Neural progenitor cell (in vitro differentiated cells): ENCODE data around the gene RPL10. TPM values are rescaled to one million over a fixed set of nuclear protein-coding genes. Genes with fewer than 3 reads are reported as not detected.

Experiments
- DNase-seq: peaks from one replicate; pipeline ENCODE4 v3.0.0-alpha.2; 2016; ENCODE audit warnings: low spot score
- H2AFZ ChIP-seq: fragments of 200-600 bp; sonication (generic); replicated peaks from 2 replicates; pipeline ENCODE4 v1.6.1; 2016; ENCODE audit warnings: antibody characterized with exemption
- H3F3A ChIP-seq: fragments of 200-600 bp; sonication (generic); 2 replicates; pipeline ENCODE4 v1.6.1; 2016; ENCODE audit warnings: antibody characterized with exemption, low read depth
- H3K27ac ChIP-seq: fragments of 200-600 bp; sonication (generic); 2 replicates; pipeline ENCODE4 v1.5.1; 2016; ENCODE audit warnings: mild to moderate bottlenecking
- H3K27me3 ChIP-seq: fragments of 200-600 bp; sonication (generic); 2 replicates; pipeline ENCODE4 v1.6.1; 2016; ENCODE audit warnings: mild to moderate bottlenecking, moderate library complexity
- H3K36me3 ChIP-seq: fragments of 200-600 bp; sonication (generic); 2 replicates; pipeline ENCODE4 v1.5.1; 2016
- H3K4me1 ChIP-seq: fragments of 200-600 bp; sonication (generic); 2 replicates; pipeline ENCODE4 v1.6.1; 2016; ENCODE audit warnings: mixed run types
- H3K4me2 ChIP-seq: fragments of 200-600 bp; sonication (generic); 2 replicates; pipeline ENCODE4 v1.6.1; 2016
- H3K4me3 ChIP-seq: fragments of 200-600 bp; sonication (generic); 2 replicates; pipeline ENCODE4 v1.5.1; 2016
- H3K79me2 ChIP-seq: fragments of 200-600 bp; sonication (generic); 2 replicates; pipeline ENCODE4 v1.6.1; 2016; ENCODE audit warnings: low read depth
- H3K9ac ChIP-seq: fragments of 200-600 bp; sonication (generic); 2 replicates; pipeline ENCODE4 v1.6.1; 2016
- H3K9me3 ChIP-seq: fragments of 200-600 bp; sonication (generic); 2 replicates; pipeline ENCODE4 v1.5.1; 2016; ENCODE audit warnings: low read depth
- H4K20me1 ChIP-seq: fragments of 200-600 bp; sonication (generic); 2 replicates; pipeline ENCODE4 v1.6.1; 2016; ENCODE audit warnings: low read depth
- H3K27ac Mint-ChIP-seq: 3 replicates; pipeline ENCODE4 v1.8.0; 2021; ENCODE audit warnings: mixed read lengths
- H3K27me3 Mint-ChIP-seq: 2 replicates; pipeline ENCODE4 v1.8.0; 2022; ENCODE audit warnings: low read depth, mild to moderate bottlenecking, inconsistent platforms, moderate library complexity, mixed read lengths; ENCODE audit not compliant: insufficient read depth
- H3K36me3 Mint-ChIP-seq: 3 replicates; pipeline ENCODE4 v1.8.0; 2021; ENCODE audit warnings: mixed read lengths
- H3K4me1 Mint-ChIP-seq: 3 replicates; pipeline ENCODE4 v1.8.0; 2021; ENCODE audit warnings: mixed read lengths
- H3K4me3 Mint-ChIP-seq: 3 replicates; pipeline ENCODE4 v1.8.0; 2021; ENCODE audit warnings: mild to moderate bottlenecking, moderate library complexity, mixed read lengths
- H3K9me3 Mint-ChIP-seq: 3 replicates; pipeline ENCODE4 v1.8.0; 2020; ENCODE audit warnings: mixed read lengths
- EZH2 ChIP-seq: fragments of 200-600 bp; sonication (generic); IDR thresholded peaks from 2 replicates; pipeline ENCODE4 v1.6.1; 2017; ENCODE audit warnings: antibody characterized with exemption, mild to moderate bottlenecking, moderate library complexity
- EZH2phosphoT487 ChIP-seq: fragments of 200-600 bp; sonication (generic); IDR thresholded peaks from 2 replicates; pipeline ENCODE4 v1.6.1; 2017; ENCODE audit warnings: antibody characterized with exemption
- total RNA-seq: library from RNA; depleted of rRNA; stranded (reverse); fragments of >200 nt; gene quantifications from 2 replicates; pipeline ENCODE4 v1.2.3, GENCODE V29; 2015; ENCODE audit warnings: low replicate concordance
- TF ChIP-seq, protein P1 (sequence below): fragments of 200-600 bp; sonication (generic); IDR thresholded peaks from 2 replicates; pipeline ENCODE4 v1.5.1; 2017; ENCODE audit warnings: antibody characterized with exemption, mild to moderate bottlenecking

The RPL10 gene
- total RNA-seq, 1 donor from 2014 or later, result 4,507 TPM

DNA sequence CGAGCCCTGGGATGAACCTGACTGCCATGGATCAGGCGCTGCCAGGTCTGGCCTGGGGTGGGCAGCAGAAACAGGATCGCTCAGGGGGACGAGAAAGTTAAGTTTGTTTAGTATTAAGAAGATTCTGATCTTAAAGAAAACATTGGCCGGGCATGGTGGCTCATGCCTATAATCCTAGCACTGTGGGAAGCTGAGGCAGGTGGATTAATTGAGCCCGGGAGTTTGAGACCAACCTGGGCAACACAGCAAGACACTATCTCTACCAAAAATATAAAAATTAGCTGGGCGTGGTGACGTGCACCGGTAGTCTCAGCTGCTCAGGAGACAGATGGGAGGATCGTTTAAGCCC, 23.0 kb upstream of the RPL10 start:
- H3K9me3 Mint-ChIP-seq, result peaks cover 13% of the 10 kb centered on the region
- no peak for DNase-seq
- no peaks in the 10 kb centered on the region for H3K36me3 Mint-ChIP-seq
- TF ChIP-seq, protein P1, sequence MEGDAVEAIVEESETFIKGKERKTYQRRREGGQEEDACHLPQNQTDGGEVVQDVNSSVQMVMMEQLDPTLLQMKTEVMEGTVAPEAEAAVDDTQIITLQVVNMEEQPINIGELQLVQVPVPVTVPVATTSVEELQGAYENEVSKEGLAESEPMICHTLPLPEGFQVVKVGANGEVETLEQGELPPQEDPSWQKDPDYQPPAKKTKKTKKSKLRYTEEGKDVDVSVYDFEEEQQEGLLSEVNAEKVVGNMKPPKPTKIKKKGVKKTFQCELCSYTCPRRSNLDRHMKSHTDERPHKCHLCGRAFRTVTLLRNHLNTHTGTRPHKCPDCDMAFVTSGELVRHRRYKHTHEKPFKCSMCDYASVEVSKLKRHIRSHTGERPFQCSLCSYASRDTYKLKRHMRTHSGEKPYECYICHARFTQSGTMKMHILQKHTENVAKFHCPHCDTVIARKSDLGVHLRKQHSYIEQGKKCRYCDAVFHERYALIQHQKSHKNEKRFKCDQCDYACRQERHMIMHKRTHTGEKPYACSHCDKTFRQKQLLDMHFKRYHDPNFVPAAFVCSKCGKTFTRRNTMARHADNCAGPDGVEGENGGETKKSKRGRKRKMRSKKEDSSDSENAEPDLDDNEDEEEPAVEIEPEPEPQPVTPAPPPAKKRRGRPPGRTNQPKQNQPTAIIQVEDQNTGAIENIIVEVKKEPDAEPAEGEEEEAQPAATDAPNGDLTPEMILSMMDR, result no peak
- TF ChIP-seq EZH2, result no peak
- no peak for TF ChIP-seq EZH2phosphoT487
- H3K4me3 Mint-ChIP-seq, result peak overlapping the region; percentile 69
- Histone ChIP-seq H3K79me2 (peaks cover 19% of the 10 kb centered on the region), H3K27ac (no peak overlapping the region), H3K4me1 (no peaks in the 10 kb centered on the region), H3F3A (peaks cover 20% of the 10 kb centered on the region), H3K4me3 (no peak overlapping the region), H3K27me3 (peaks cover 16% of the 10 kb centered on the region), H4K20me1 (peaks cover 4% of the 10 kb centered on the region), H3K9me3 (no peaks in the 10 kb centered on the region), H3K9ac (no peak overlapping the region), H3K4me2 (peak overlapping the region; percentile 61), H3K36me3 (no peaks in the 10 kb centered on the region), H2AFZ (no peak overlapping the region)
- no peak overlapping the region for H3K27ac Mint-ChIP-seq
- peaks cover 6% of the 10 kb centered on the region for H3K27me3 Mint-ChIP-seq
- peaks cover 8% of the 10 kb centered on the region for H3K4me1 Mint-ChIP-seq

DNA sequence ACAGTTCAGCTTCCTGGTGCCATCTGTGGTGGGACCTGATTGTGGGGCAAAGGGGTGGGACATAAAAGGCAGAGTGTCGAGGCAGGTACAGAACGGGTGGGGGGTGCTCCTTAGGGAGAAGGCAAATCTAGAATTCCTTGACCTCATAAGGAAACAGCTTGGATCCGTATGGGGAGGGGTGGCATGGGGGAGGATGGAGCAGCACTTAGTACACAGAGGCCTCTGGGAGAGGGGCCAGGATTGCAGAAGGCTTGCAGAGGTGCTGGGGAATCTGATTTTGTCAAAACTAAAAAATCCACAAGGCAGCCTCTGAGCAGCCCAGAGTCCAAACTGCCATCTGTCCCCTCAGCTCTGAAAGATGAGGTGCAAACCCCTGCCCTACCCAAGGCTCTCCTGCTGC, 21.4 kb upstream of the RPL10 start:
- Mint-ChIP-seq H3K9me3 (peaks cover 17% of the 10 kb centered on the region), H3K4me1 (peaks cover 19% of the 10 kb centered on the region), H3K27me3 (peaks cover 4% of the 10 kb centered on the region), H3K27ac (no peak overlapping the region), H3K4me3 (no peak overlapping the region), H3K36me3 (no peaks in the 10 kb centered on the region)
- H3F3A ChIP-seq, result peaks cover 26% of the 10 kb centered on the region
- H3K27me3 ChIP-seq, result peaks cover 16% of the 10 kb centered on the region
- no peak for TF ChIP-seq EZH2
- no peak overlapping the region for H2AFZ ChIP-seq
- no peak overlapping the region for H3K4me3 ChIP-seq
- H4K20me1 ChIP-seq, result peaks cover 16% of the 10 kb centered on the region
- H3K27ac ChIP-seq, result no peak overlapping the region
- H3K79me2 ChIP-seq, result peaks cover 18% of the 10 kb centered on the region
- H3K9ac ChIP-seq, result no peak overlapping the region
- H3K9me3 ChIP-seq, result no peaks in the 10 kb centered on the region
- DNase-seq, result no peak
- H3K4me2 ChIP-seq, result no peak overlapping the region
- peaks cover 3% of the 10 kb centered on the region for H3K4me1 ChIP-seq
- no peaks in the 10 kb centered on the region for H3K36me3 ChIP-seq

DNA sequence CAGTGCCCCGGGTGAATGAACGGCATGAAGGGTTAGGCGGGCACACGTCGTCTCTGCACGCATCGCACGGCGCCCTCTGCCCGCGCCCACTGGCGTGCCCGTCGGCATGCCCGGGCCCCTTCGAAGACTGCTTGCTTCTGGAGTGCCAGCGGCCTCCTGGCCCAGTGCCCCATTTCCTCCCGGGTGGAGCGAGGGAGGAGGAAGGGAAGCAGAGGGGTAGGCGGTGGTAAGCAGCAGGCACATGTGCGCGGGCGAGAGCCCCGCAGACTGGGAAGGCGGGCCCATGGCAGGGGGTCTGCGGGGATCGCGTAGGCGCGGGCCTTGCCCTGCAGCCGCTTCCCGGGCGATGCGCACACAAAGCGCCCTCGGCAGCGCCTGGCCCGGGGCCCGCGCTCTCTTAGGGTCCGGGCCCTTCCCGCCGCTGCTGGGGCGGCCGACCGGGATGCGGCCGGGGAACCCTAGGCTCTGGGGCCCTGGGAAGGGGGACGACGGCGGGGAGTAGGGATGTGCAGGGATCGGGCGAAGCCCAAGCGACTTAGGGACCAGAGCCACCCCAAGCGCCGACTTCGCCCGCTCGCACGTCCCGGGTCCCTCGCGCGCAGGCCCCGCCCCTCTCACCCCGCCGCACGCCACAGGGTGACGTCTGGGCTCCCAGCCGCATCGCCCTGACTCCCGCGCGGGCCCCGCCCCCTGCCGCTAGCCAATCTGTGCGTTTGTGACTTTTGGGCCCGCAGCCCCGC, 19.9 kb upstream of the RPL10 start:
- Histone ChIP-seq H3K4me2 (peak overlapping the region; percentile 80), H3K9ac (peak overlapping the region; percentile 71), H3K9me3 (no peaks in the 10 kb centered on the region), H4K20me1 (peaks cover 16% of the 10 kb centered on the region), H3K79me2 (peaks cover 18% of the 10 kb centered on the region), H3K4me3 (peak overlapping the region; percentile 50), H3K36me3 (no peaks in the 10 kb centered on the region), H2AFZ (no peak overlapping the region), H3F3A (peaks cover 26% of the 10 kb centered on the region), H3K27me3 (peaks cover 11% of the 10 kb centered on the region), H3K4me1 (peaks cover 4% of the 10 kb centered on the region), H3K27ac (peak overlapping the region; percentile 97)
- Mint-ChIP-seq H3K27ac (no peak overlapping the region), H3K4me1 (peaks cover 17% of the 10 kb centered on the region), H3K9me3 (peaks cover 14% of the 10 kb centered on the region), H3K4me3 (peak overlapping the region; percentile 89), H3K27me3 (peaks cover 3% of the 10 kb centered on the region), H3K36me3 (peaks cover 2% of the 10 kb centered on the region)
- no peak for DNase-seq
- TF ChIP-seq EZH2phosphoT487, result no peak
- TF ChIP-seq, protein P1, result no peak
